ENCODE results near the gene PRKAG3. TPM values are rescaled to one million over a fixed set of nuclear protein-coding genes. Genes with fewer than 3 reads are reported as not detected.
"Not testable (repeated sequence)": the region's sequence is repeated elsewhere in the genome, so short reads cannot be mapped to it uniquely, and the experiment has no call there.

The PRKAG3 gene
- total RNA-seq, 1 donor from 2014 or later = not detected

- DNase-seq (ENCODE audit: extremely low read depth, low read depth, low spot score) = not testable (repeated sequence)
These were observed 15.4 kb upstream of the PRKAG3 start for GRCh38 chr2:218846963-218847362.

- not testable (repeated sequence) for DNase-seq (ENCODE audit: extremely low read depth, low read depth, low spot score)
These were observed 12.7 kb upstream of the PRKAG3 start for GRCh38 chr2:218844334-218844733.

- no peak for DNase-seq (ENCODE audit: extremely low read depth, low read depth, low spot score)
These were observed 8.3 kb upstream of the PRKAG3 start for GRCh38 chr2:218839888-218840287.

GRCh38 chr2:218839430-218839829 lies 7.8 kb upstream of the PRKAG3 start:
- DNase-seq (ENCODE audit: extremely low read depth, low read depth, low spot score) = no peak

GRCh38 chr2:218837495-218837894 lies 5.9 kb upstream of the PRKAG3 start:
- no peak for DNase-seq (ENCODE audit: extremely low read depth, low read depth, low spot score)

GRCh38 chr2:218834685-218835084 lies 3.1 kb upstream of the PRKAG3 start:
- DNase-seq (ENCODE audit: extremely low read depth, low read depth, low spot score) = no peak

GRCh38 chr2:218833023-218833609 lies 1.5 kb upstream of the PRKAG3 start:
- no peak for DNase-seq (ENCODE audit: extremely low read depth, low read depth, low spot score)

GRCh38 chr2:218832520-218832919 lies 917 bp upstream of the PRKAG3 start:
- peak; percentile 23 for DNase-seq (ENCODE audit: extremely low read depth, low read depth, low spot score)

- no peak for DNase-seq (ENCODE audit: extremely low read depth, low read depth, low spot score)
These were observed 478 bp upstream of the PRKAG3 start for GRCh38 chr2:218832081-218832480.

GRCh38 chr2:218830526-218831306 lies 887 bp downstream of the PRKAG3 start:
- DNase-seq (ENCODE audit: extremely low read depth, low read depth, low spot score) = no peak

- DNase-seq (ENCODE audit: extremely low read depth, low read depth, low spot score) = no peak
These were observed 1.6 kb downstream of the PRKAG3 start for GRCh38 chr2:218829868-218830451.

GRCh38 chr2:218828477-218828778 lies 3.2 kb downstream of the PRKAG3 start:
- DNase-seq (ENCODE audit: extremely low read depth, low read depth, low spot score) = no peak

- no peak for DNase-seq (ENCODE audit: extremely low read depth, low read depth, low spot score)
These were observed 3.7 kb downstream of the PRKAG3 start for GRCh38 chr2:218827701-218828476.

GRCh38 chr2:218826791-218827190 lies 4.8 kb downstream of the PRKAG3 start:
- no peak for DNase-seq (ENCODE audit: extremely low read depth, low read depth, low spot score)

- DNase-seq (ENCODE audit: extremely low read depth, low read depth, low spot score) = no peak
These were observed 7.6 kb downstream of the PRKAG3 start for GRCh38 chr2:218824004-218824403.

- DNase-seq (ENCODE audit: extremely low read depth, low read depth, low spot score) = no peak
These were observed 8.3 kb downstream of the PRKAG3 start for GRCh38 chr2:218823196-218823855.

GRCh38 chr2:218822622-218823021 lies 9.0 kb downstream of the PRKAG3 start:
- no peak for DNase-seq (ENCODE audit: extremely low read depth, low read depth, low spot score)

- DNase-seq (ENCODE audit: extremely low read depth, low read depth, low spot score) = no peak
These were observed 9.9 kb downstream of the PRKAG3 start for GRCh38 chr2:218821605-218822211.

GRCh38 chr2:218820746-218821369 lies 10.7 kb downstream of the PRKAG3 start:
- DNase-seq (ENCODE audit: extremely low read depth, low read depth, low spot score) = no peak

- no peak for DNase-seq (ENCODE audit: extremely low read depth, low read depth, low spot score)
These were observed 12.5 kb downstream of the PRKAG3 start for GRCh38 chr2:218819093-218819492.
